ENCODE data around the gene LDLRAD4.

LDLRAD4 gene

GRCh38 chr18:13220361-13220991, 1.9 kb downstream of the LDLRAD4 start:
- DNase-seq (ENCODE audit: low spot score) = no peak
- TF ChIP-seq CTCF (IDR thresholded peaks at IDR 0.05; ENCODE audit: extremely low read depth, missing control alignments) = no peak

GRCh38 chr18:13221869-13222855, 3.6 kb downstream of the LDLRAD4 start:
- no peak for TF ChIP-seq CTCF (IDR thresholded peaks at IDR 0.05; ENCODE audit: extremely low read depth, missing control alignments)
- DNase-seq (ENCODE audit: low spot score) = no peak

- no peak for TF ChIP-seq CTCF (IDR thresholded peaks at IDR 0.05; ENCODE audit: extremely low read depth, missing control alignments)
- no peak for DNase-seq (ENCODE audit: low spot score)
Measured at GRCh38 chr18:13222856-13223281, 4.3 kb downstream of the LDLRAD4 start.

GRCh38 chr18:13223311-13224143, 5.0 kb downstream of the LDLRAD4 start:
- no peak for DNase-seq (ENCODE audit: low spot score)
- TF ChIP-seq CTCF (IDR thresholded peaks at IDR 0.05; ENCODE audit: extremely low read depth, missing control alignments) = no peak

GRCh38 chr18:13225261-13225660, 6.7 kb downstream of the LDLRAD4 start:
- TF ChIP-seq CTCF (IDR thresholded peaks at IDR 0.05; ENCODE audit: extremely low read depth, missing control alignments) = no peak
- DNase-seq (ENCODE audit: low spot score) = no peak

- TF ChIP-seq CTCF (IDR thresholded peaks at IDR 0.05; ENCODE audit: extremely low read depth, missing control alignments) = no peak
- no peak for DNase-seq (ENCODE audit: low spot score)
Measured at GRCh38 chr18:13226533-13227144, 8.1 kb downstream of the LDLRAD4 start.

Measured in GM20000 (cell line).